Pancreas (tissue), 10 donors: ENCODE results near the gene SH2D1B. TPM values are rescaled to one million over a fixed set of nuclear protein-coding genes. Genes with fewer than 3 reads are reported as not detected.

Source experiments
- ATAC-seq, 4 donors: fragments of 200-7000 bp; cut with Tn5 transposase; one replicate each; pipeline versions ENCODE4 v1.8.0 to v1.9.1; 2020; ENCODE audit warnings: mild to moderate bottlenecking in 4 of 4, moderate library complexity in 4 of 4
- DNase-seq, 6 donors: peaks; one replicate each; pipeline ENCODE4 v3.0.0-alpha.2; 2020
- FAIRE-seq: peaks from 2 replicates; lab custom pipeline; 2012; peaks lifted over from hg19 to GRCh38; lab: Jason Lieb, UNC
- H3K27ac ChIP-seq, 4 donors: fragments of 200-600 bp; sonication (generic); 1 replicate in 3 of 4; 2 replicates in 1 of 4; pipeline versions ENCODE4 v1.5.0 to v1.8.0; 2020
- H3K27me3 ChIP-seq, 4 donors: fragments of 200-600 bp; one replicate each; pipeline ENCODE4 v1.8.0; 2021
- H3K36me3 ChIP-seq, 3 donors: fragments of 200-600 bp; sonication (generic) in 1 of 3; one replicate each; pipeline versions ENCODE4 v1.5.0 to v1.8.0; 2020 to 2021
- H3K4me1 ChIP-seq, 3 donors: fragments of 200-600 bp; one replicate each; pipeline ENCODE4 v1.8.0; 2021
- H3K4me3 ChIP-seq, 4 donors: fragments of 200-600 bp; sonication (generic) in 2 of 4; one replicate each; pipeline versions ENCODE4 v1.5.0 to v1.8.0; 2020 to 2021
- H3K9me3 ChIP-seq, 4 donors: fragments of 200-600 bp; one replicate each; pipeline ENCODE4 v1.8.0; 2021
- WGBS, 2 donors: extraction: QIAGEN DNeasy Blood & Tissue Kit; methylation state at CpG; one replicate each; pipeline ENCODE4 v1.1.7; 2013; 5-methylcytosine and 5-hydroxymethylcytosine counted together
- intact Hi-C, 3 donors: fragments of 100-400 bp; cut with DNase I; formaldehyde crosslinking; loops; one replicate each; pipeline versions ENCODE4 v1.11.1 to v1.14.2; 2022
- polyA plus RNA-seq, 2 donors: library from polyadenylated mRNA; stranded (reverse); fragments of 200-250 nt; gene quantifications; one replicate each; pipeline ENCODE4 v1.2.3, GENCODE V29; 2013
- total RNA-seq, 6 donors: library from RNA; stranded (reverse); fragmentation: NEBNext Ultra II Directional in 4 of 6; extraction: Animal tissue kit (Norgen Biotek cat#: 25700) in 4 of 6; gene quantifications; one replicate each; pipeline versions ENCODE4 v1.2.1 to v1.2.4, GENCODE V29; 2021 to 2023
- TF ChIP-seq, protein P1 (sequence below), 4 donors: fragments of 200-600 bp; sonication (generic) in 3 of 4; IDR thresholded peaks; one replicate each; pipeline versions ENCODE4 v1.5.0 to v1.8.0; 2021; ENCODE audit warnings: antibody characterized with exemption in 4 of 4
- donor health status: healthy with polysubstance abuse.
- donor health status: DM: no; HTN: no; CAD: no; lungs with moderate emphysema.
- donor health status: DM: no; HTN: no; CAD: no.
- donor health status: control.
- donor health status: control.
- donor health status: Bipolar disorder and iron deficiency.
- donor health status: DM: yes; HTN: yes; CAD: no.
- donor health status: DM: no; HTN: no; CAD: no.
- donor health status: DM: no; HTN: no; CAD: no.
- donor health status: DM: yes; HTN: yes; CAD: no.

SH2D1B gene
- total and polyA plus RNA-seq, 8 donors: 0.06 TPM; not detected in 7

DNA sequence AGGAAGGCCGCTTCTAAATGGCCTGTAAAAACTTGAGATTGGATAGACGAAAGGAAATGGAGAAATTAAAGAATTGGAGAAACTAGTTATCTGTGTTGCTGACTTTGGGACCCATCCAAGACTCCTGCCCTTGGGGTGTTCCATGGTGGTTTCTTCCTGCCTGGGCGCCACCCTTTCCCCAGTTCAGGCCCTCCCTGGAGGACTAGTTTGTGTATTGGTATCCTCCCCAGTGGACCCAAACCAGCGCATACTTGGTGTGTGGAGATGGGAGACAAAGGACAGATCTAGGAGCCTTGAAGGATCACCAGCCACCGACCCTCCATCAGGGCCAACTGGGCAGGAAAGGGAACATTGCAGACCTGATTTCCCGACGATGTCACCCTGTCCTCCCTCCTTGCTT lies 42.4 kb downstream of the SH2D1B start:
- no peak for DNase-seq
- no peak overlapping the region for H3K27ac ChIP-seq
- no peaks in the 10 kb centered on the region for H3K9me3 ChIP-seq
- no peak for ATAC-seq
- 92 to 93% methylated on average over 7 of the region's 7 CpGs for WGBS, 2 donors
- TF ChIP-seq, protein P1, sequence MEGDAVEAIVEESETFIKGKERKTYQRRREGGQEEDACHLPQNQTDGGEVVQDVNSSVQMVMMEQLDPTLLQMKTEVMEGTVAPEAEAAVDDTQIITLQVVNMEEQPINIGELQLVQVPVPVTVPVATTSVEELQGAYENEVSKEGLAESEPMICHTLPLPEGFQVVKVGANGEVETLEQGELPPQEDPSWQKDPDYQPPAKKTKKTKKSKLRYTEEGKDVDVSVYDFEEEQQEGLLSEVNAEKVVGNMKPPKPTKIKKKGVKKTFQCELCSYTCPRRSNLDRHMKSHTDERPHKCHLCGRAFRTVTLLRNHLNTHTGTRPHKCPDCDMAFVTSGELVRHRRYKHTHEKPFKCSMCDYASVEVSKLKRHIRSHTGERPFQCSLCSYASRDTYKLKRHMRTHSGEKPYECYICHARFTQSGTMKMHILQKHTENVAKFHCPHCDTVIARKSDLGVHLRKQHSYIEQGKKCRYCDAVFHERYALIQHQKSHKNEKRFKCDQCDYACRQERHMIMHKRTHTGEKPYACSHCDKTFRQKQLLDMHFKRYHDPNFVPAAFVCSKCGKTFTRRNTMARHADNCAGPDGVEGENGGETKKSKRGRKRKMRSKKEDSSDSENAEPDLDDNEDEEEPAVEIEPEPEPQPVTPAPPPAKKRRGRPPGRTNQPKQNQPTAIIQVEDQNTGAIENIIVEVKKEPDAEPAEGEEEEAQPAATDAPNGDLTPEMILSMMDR (IDR thresholded peaks at IDR 0.05): no peak
- FAIRE-seq: no peak
- H3K36me3 ChIP-seq: no peaks in the 10 kb centered on the region
- H3K4me3 ChIP-seq: no peak overlapping the region
- H3K4me1 ChIP-seq: no peaks in the 10 kb centered on the region
- no peaks in the 10 kb centered on the region for H3K27me3 ChIP-seq
- intact Hi-C loops: no loop called here

DNA sequence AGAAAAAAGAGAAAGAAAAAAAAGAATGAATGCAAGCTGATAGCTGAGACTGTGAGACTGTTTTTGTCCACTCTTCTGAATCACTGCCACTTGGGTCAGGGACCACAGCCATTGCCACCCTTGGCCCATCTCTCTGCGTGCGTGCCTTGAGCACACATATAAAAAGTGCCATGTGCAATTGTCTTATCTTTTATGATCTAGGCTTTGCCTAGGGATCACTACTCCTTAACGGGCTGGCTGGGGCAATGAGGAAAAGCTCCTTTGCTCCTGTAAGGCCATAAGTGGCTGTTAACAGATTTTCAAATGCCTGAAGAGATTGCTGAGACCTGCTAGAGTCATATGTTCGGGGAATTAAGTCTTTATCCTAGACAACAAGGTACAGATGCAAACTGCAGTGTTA lies 43.5 kb downstream of the SH2D1B start:
- intact Hi-C loops: no loop called here
- Histone ChIP-seq H3K9me3 (no peaks in the 10 kb centered on the region), H3K4me3 (no peak overlapping the region), H3K27me3 (no peaks in the 10 kb centered on the region), H3K36me3 (no peaks in the 10 kb centered on the region), H3K27ac (no peak overlapping the region), H3K4me1 (no peaks in the 10 kb centered on the region)
- no peak for DNase-seq
- WGBS, 2 donors: 72 to 84% methylated on average over 4 of the region's 4 CpGs
- ATAC-seq: no peak
- TF ChIP-seq, protein P1 (IDR thresholded peaks at IDR 0.05): no peak
- no peak for FAIRE-seq

DNA sequence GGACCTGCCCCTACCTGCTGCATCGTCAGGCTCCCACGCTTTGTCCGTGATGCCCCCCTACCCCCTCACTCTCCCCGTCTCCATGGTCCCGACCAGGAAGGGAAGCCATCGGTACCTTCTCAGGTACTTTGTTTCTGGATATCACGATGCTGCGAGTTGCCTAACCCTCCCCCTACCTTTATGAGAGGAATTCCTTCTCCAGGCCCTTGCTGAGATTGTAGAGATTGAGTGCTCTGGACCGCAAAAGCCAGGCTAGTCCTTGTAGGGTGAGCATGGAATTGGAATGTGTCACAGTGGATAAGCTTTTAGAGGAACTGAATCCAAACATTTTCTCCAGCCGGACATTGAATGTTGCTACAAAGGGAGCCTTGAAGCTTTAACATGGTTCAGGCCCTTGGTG lies 44.2 kb downstream of the SH2D1B start:
- Histone ChIP-seq H3K27me3 (no peaks in the 10 kb centered on the region), H3K4me3 (no peak overlapping the region), H3K27ac (no peak overlapping the region), H3K36me3 (no peaks in the 10 kb centered on the region), H3K9me3 (no peaks in the 10 kb centered on the region), H3K4me1 (no peaks in the 10 kb centered on the region)
- TF ChIP-seq, protein P1 (IDR thresholded peaks at IDR 0.05): no peak
- ATAC-seq (no peak), FAIRE-seq (no peak), DNase-seq (no peak)
- 93 to 94% methylated on average over 10 of the region's 10 CpGs for WGBS, 2 donors
- intact Hi-C loops: no loop called here

DNA sequence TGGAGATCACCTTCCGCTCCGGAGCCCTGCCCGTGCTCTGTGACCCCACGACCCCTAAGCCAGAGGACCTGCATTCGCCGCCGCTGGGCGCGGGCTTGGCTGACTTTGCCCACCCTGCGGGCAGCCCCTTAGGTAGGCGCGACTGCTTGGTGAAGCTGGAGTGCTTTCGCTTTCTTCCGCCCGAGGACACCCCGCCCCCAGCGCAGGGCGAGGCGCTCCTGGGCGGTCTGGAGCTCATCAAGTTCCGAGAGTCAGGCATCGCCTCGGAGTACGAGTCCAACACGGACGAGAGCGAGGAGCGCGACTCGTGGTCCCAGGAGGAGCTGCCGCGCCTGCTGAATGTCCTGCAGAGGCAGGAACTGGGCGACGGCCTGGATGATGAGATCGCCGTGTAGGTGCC lies 44.9 kb downstream of the SH2D1B start:
- 93 to 95% methylated on average over 36 of the region's 36 CpGs for WGBS, 2 donors
- H3K9me3 ChIP-seq: no peaks in the 10 kb centered on the region
- H3K4me3 ChIP-seq: no peak overlapping the region
- ATAC-seq (no peak), FAIRE-seq (no peak), DNase-seq (no peak)
- TF ChIP-seq, protein P1 (IDR thresholded peaks at IDR 0.05): no peak
- intact Hi-C loops: no loop called here
- no peaks in the 10 kb centered on the region for H3K27me3 ChIP-seq
- H3K36me3 ChIP-seq: no peaks in the 10 kb centered on the region
- no peak overlapping the region for H3K27ac ChIP-seq
- H3K4me1 ChIP-seq: no peaks in the 10 kb centered on the region

DNA sequence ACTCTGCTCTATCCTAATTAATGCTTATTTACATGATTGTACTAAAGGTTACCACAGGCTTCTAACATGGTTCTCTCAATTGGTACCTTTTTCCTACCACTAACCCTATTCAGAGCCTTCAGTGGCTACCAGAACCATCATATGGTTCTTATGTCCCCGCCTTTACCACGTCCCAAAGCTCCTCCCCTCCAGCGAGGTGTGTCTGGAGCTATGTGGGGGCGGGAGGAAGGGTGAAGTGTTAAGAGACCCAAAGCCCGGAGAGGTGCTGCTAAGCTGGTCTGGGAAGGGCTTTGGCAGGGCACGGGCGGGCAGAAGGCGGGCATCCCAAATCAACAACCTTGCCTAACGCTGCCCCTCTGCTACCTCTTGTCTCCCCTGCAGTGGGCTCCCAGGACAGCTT lies 45.3 kb downstream of the SH2D1B start:
- no peak for ATAC-seq
- no peak overlapping the region for H3K27ac ChIP-seq
- WGBS, 2 donors: 88 to 92% methylated on average over 9 of the region's 9 CpGs
- FAIRE-seq: no peak
- no peak for DNase-seq
- H3K36me3 ChIP-seq: no peaks in the 10 kb centered on the region
- no peaks in the 10 kb centered on the region for H3K9me3 ChIP-seq
- TF ChIP-seq, protein P1 (IDR thresholded peaks at IDR 0.05): no peak
- intact Hi-C loops: no loop called here
- no peaks in the 10 kb centered on the region for H3K4me1 ChIP-seq
- no peak overlapping the region for H3K4me3 ChIP-seq
- H3K27me3 ChIP-seq: no peaks in the 10 kb centered on the region
